ENCODE measurements around the gene SMIM43.

Gene SMIM43

DNA sequence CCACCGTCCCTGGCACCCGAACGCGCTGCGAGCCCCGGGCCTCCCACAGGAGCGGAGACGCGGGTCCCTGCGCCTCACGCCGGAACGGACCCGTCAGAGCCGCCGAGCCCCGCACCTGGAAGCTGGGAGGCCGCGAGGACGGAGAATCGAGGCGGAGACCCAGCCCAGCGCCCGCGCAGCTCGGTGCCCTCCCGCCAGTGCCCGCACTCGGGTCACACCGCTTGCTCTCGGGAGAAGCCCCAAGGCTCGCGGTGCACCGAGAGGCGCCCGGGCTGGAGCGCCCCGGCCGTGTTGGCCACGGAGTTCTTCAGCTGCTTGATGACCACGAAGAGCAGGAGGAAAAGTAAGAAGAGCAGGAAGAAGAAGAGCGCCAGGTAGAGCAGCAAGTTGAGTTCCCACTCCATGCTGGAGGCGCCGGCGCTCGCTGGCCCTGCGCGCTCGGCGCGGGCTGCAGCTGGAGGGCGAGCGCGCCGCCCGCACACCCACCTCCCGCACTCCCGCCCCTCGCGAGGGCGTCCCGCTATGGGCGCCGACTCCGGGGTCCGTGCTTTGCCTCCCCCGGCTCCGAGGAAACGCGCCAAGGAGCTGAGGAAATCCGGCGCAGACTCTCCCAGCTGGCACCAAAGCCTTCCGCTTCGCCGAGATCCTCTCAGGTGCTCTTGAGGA, at the start of gene SMIM43:
Gene SMIM43, minus strand, starts transcription at position 463 of the 666 bp plus-strand sequence. Its CDS starts 59 bp downstream, at position 404.
- H3K4me3 ChIP-seq (ENCODE audit: low read length): peak within 1 kb of the TSS; percentile 68
- TF ChIP-seq, protein P1, sequence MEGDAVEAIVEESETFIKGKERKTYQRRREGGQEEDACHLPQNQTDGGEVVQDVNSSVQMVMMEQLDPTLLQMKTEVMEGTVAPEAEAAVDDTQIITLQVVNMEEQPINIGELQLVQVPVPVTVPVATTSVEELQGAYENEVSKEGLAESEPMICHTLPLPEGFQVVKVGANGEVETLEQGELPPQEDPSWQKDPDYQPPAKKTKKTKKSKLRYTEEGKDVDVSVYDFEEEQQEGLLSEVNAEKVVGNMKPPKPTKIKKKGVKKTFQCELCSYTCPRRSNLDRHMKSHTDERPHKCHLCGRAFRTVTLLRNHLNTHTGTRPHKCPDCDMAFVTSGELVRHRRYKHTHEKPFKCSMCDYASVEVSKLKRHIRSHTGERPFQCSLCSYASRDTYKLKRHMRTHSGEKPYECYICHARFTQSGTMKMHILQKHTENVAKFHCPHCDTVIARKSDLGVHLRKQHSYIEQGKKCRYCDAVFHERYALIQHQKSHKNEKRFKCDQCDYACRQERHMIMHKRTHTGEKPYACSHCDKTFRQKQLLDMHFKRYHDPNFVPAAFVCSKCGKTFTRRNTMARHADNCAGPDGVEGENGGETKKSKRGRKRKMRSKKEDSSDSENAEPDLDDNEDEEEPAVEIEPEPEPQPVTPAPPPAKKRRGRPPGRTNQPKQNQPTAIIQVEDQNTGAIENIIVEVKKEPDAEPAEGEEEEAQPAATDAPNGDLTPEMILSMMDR (conservative IDR thresholded peaks at IDR 0.05; ENCODE audit: low read depth, low read length): no peak
- no peak for DNase-seq (ENCODE audit: low read depth)

DNA sequence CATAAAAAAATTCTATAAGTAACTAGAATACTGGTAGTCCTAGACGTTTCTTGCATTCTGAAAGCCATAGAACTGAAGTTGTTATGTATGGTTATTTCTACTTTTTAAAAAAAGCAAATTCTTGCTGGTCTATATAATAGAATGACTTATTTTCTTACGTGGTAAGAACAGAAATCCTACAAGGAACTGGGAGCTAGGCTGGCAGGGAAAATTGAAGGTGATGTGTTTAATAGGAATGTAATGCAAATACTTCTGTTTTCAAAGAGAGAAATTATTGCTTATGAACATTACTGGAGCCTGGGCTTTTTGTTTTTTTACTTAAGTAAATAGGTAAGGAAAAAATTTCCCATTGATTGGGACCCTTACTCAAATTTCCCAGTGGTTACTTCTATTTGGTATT, 49.8 kb upstream of the SMIM43 start:
- TF ChIP-seq, protein P1 (conservative IDR thresholded peaks at IDR 0.05; ENCODE audit: low read depth, low read length): no peak
- H3K4me3 ChIP-seq (ENCODE audit: low read length): no peak overlapping the region
- no peak for DNase-seq (ENCODE audit: low read depth)

DNA sequence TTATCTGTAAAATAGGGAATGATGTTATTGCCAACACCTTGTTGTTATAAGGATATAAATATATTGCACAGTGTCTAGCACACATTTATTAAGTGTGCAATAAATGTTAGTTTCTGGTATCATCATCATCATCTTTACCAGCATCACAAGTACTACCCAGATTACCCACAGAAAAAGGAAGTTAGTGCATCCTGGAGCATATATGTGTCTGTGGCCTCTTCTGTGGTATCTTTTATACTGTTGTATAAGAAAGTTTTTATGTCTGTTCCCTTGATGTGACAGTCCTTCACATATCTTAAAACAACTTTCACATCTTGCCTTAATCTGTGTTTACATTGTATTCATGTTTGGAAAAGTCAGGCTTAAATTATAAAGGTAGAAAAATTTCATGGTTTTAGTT, 46.2 kb upstream of the SMIM43 start:
- H3K4me3 ChIP-seq (ENCODE audit: low read length): no peak overlapping the region
- TF ChIP-seq, protein P1 (conservative IDR thresholded peaks at IDR 0.05; ENCODE audit: low read depth, low read length): no peak
- DNase-seq (ENCODE audit: low read depth): no peak

DNA sequence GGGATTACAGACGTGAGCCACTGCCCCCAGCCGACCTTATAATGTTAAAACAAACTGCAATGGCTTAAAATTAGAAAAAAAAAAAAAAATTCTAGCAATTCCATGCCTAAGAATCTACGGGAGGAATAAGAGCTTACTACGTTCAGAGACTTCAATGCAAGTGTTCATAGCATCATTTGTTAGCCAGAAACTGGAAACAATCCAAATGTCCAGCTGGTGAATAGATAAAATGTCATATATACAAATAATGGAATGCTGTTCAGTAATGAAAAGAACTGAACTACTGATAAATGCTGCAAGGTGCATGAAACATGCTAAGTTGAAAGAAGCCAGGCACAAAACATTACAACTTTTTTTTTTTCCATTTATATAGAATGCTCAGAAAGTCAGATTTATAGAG, 41.4 kb upstream of the SMIM43 start:
- no peak for DNase-seq (ENCODE audit: low read depth)
- H3K4me3 ChIP-seq (ENCODE audit: low read length): no peak overlapping the region
- TF ChIP-seq, protein P1 (conservative IDR thresholded peaks at IDR 0.05; ENCODE audit: low read depth, low read length): no peak

DNA sequence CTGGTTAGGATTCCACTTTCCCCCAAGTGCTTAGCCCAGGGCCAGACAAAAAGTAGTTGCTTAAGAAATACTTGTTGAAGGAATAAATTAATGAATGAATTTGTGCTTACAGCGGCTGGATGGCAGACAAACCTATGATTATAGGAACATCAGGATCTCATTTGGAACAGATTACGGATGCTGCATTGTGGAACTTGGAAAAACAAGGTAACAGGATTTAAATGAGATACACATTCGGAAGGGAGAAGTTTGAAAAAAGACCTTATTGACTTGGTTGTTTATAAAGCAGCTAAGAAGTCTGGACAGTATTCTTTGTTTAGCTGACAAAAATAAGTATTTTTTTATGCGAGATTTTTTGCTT, 36.7 kb upstream of the SMIM43 start:
- TF ChIP-seq, protein P1 (conservative IDR thresholded peaks at IDR 0.05; ENCODE audit: low read depth, low read length): no peak
- DNase-seq (ENCODE audit: low read depth): no peak
- peak overlapping the region; percentile 97 for H3K4me3 ChIP-seq (ENCODE audit: low read length)

DNA sequence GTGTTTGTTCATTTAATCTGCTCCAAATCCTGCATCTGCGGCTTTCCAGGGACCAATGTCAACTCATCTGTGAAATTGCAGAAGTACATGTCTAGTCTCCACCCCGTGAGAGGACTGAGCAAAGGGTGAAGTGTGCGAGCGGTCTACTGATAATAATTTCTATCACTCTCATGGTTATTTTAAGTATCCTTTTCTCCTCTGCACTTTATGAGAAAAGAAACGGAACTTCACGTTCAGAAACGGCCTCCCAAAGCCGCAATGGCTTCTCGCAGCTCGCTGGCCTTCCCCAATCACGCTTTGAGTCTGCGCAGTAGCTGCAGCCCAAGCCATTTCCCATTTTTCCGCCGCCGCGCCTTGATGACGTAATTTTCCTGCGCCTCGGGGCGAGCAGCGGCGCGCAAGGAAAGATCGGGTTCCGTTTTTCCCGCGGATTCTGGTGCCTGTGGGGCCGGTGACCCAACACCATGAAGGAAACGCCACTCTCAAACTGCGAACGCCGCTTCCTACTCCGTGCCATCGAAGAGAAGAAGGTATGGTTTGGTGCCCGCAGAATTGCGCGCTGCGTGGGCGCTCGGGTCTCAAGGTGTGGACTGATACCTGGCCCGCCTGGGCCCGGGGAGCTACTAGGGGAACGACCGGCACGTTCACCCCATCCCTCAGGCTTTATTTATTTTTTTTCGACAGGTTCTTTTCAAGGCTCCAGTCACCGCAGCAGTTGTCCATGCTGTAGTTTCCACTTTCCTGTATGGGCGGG, 36.2 kb upstream of the SMIM43 start, which contains the start of gene EXOSC9:
Gene EXOSC9, plus strand, starts transcription at position 363 of the 754 bp plus-strand sequence. Its CDS starts 102 bp downstream, at position 465.
- DNase-seq (ENCODE audit: low read depth): peak; percentile 79

More for the DNA sequence above, 36.2 kb upstream of the SMIM43 start, which contains the start of gene EXOSC9:
- peak within 1 kb of the TSS; percentile 97 for H3K4me3 ChIP-seq (ENCODE audit: low read length)
- TF ChIP-seq, protein P1 (conservative IDR thresholded peaks at IDR 0.05; ENCODE audit: low read depth, low read length): no peak

All from retinal pigment epithelial cell (primary cell).